Activated T-helper 2 cell treated with anti-CD3 and anti-CD28 coated beads, Interferon-gamma antibody, Interleukin-2, Interleukin-4, amounts not matched to agents 10 μg/mL and 5 μg/mL and 100 μg/mL, durations not matched to agents 14 hours and 24 hours and 36 hours (primary cell): ENCODE results near the gene METTL27. TPM values are rescaled to one million over a fixed set of nuclear protein-coding genes. Genes with fewer than 3 reads are reported as not detected.

Experiments used
- DNase-seq: peaks from one replicate; pipeline ENCODE4 v3.0.0; 2021; ENCODE audit warnings: low spot score
- H3K27ac Mint-ChIP-seq: one replicate; pipeline ENCODE4 v1.8.0; 2021; ENCODE audit warnings: mixed read lengths
- H3K27me3 Mint-ChIP-seq: one replicate; pipeline ENCODE4 v1.8.0; 2021; ENCODE audit warnings: low read depth, mixed read lengths
- H3K36me3 Mint-ChIP-seq: one replicate; pipeline ENCODE4 v1.8.0; 2021; ENCODE audit warnings: low read depth, mixed read lengths
- H3K4me1 Mint-ChIP-seq: one replicate; pipeline ENCODE4 v1.8.0; 2021; ENCODE audit warnings: low read depth, mixed read lengths
- H3K4me3 Mint-ChIP-seq: one replicate; pipeline ENCODE4 v1.8.0; 2021; ENCODE audit warnings: low read depth, mild to moderate bottlenecking, moderate library complexity, mixed read lengths
- H3K9me3 Mint-ChIP-seq: one replicate; pipeline ENCODE4 v1.8.0; 2021; ENCODE audit warnings: mixed read lengths
- intact Hi-C: fragments of 100-400 bp; cut with micrococcal nuclease; formaldehyde crosslinking; loops from one replicate; pipeline ENCODE4 v1.15.1; 2023
- total RNA-seq: library from RNA; stranded (reverse); gene quantifications from 2 replicates; pipeline ENCODE4 v1.2.3, GENCODE V29; 2022

Gene METTL27
- total RNA-seq, 1 donor from 2014 or later, result 0.94 TPM

GRCh38 chr7:73879977-73880681 is 37.8 kb upstream of the METTL27 start:
- no peak overlapping the region for H3K4me3 Mint-ChIP-seq
- intact Hi-C loops, result no loop called here
- DNase-seq, result no peak
- H3K36me3 Mint-ChIP-seq, result no peaks in the 10 kb centered on the region
- no peak overlapping the region for H3K27ac Mint-ChIP-seq
- H3K27me3 Mint-ChIP-seq, result no peaks in the 10 kb centered on the region
- H3K9me3 Mint-ChIP-seq, result no peaks in the 10 kb centered on the region
- no peaks in the 10 kb centered on the region for H3K4me1 Mint-ChIP-seq

- Mint-ChIP-seq H3K4me1 (no peaks in the 10 kb centered on the region), H3K36me3 (no peaks in the 10 kb centered on the region), H3K27me3 (no peaks in the 10 kb centered on the region), H3K9me3 (no peaks in the 10 kb centered on the region), H3K27ac (no peak overlapping the region), H3K4me3 (no peak overlapping the region)
- no peak for DNase-seq
- intact Hi-C loops, result no loop called here
Measured at GRCh38 chr7:73876973-73877372, 34.7 kb upstream of the METTL27 start.

- no peaks in the 10 kb centered on the region for H3K9me3 Mint-ChIP-seq
- H3K4me1 Mint-ChIP-seq, result no peaks in the 10 kb centered on the region
- no peak overlapping the region for H3K27ac Mint-ChIP-seq
- H3K27me3 Mint-ChIP-seq, result no peaks in the 10 kb centered on the region
- H3K36me3 Mint-ChIP-seq, result no peaks in the 10 kb centered on the region
- H3K4me3 Mint-ChIP-seq, result no peak overlapping the region
- intact Hi-C loops, result no loop called here
- DNase-seq, result no peak
Measured at GRCh38 chr7:73876361-73876760, 34.0 kb upstream of the METTL27 start.

GRCh38 chr7:73872056-73872908 is 30.0 kb upstream of the METTL27 start:
- H3K27ac Mint-ChIP-seq, result no peak overlapping the region
- no peaks in the 10 kb centered on the region for H3K36me3 Mint-ChIP-seq
- intact Hi-C loops, result no loop called here
- H3K4me3 Mint-ChIP-seq, result no peak overlapping the region
- H3K9me3 Mint-ChIP-seq, result no peaks in the 10 kb centered on the region
- no peaks in the 10 kb centered on the region for H3K4me1 Mint-ChIP-seq
- H3K27me3 Mint-ChIP-seq, result no peaks in the 10 kb centered on the region
- DNase-seq, result no peak

DNA sequence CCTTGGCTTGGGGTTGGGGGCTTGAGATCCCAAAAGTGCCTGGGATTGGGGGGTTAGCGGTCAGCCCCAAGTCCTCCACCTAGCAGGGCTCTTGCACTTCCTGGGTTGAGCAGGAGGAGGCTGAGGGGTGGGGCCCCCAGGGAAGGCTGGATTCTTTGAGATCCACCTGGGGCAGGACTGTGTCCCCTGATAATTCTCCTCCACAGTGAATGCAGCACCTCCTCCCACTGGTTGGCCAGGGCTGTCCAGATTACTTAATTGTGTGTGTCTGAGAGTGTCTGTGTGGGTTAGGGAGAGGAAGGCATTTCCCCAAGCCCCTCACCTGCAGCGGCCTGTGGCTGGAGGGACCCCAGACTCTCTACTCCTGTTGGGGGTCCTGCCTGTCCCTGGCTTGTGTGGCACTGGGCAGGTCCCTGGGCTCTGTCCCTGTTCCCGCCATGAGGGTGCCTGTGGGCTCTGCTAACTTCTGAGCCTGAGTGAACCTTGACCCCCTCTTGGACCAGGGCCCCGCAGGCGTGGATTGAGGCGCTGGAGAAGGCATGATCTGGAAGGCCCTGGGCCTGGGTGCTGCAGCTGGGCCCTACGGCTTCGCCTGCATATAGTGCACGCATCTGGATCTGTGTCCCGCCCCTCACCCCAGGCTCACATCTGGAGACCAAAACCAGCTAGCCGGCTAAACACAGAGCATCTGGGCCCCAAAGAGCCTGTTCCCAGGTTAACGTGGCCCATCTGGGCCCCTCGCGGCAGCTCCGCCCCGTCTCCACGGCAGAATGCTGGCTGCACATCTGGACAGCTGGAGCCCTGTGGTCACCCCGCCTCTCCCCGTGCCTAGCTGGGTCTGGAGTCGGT is 29.1 kb upstream of the METTL27 start:
- H3K4me1 Mint-ChIP-seq, result no peaks in the 10 kb centered on the region
- no peak for DNase-seq
- H3K36me3 Mint-ChIP-seq, result no peaks in the 10 kb centered on the region
- no peaks in the 10 kb centered on the region for H3K9me3 Mint-ChIP-seq
- no peak overlapping the region for H3K4me3 Mint-ChIP-seq
- intact Hi-C loops, result no loop called here
- H3K27ac Mint-ChIP-seq, result no peak overlapping the region
- no peaks in the 10 kb centered on the region for H3K27me3 Mint-ChIP-seq

- Mint-ChIP-seq H3K4me1 (no peaks in the 10 kb centered on the region), H3K27ac (no peak overlapping the region), H3K27me3 (no peaks in the 10 kb centered on the region), H3K9me3 (no peaks in the 10 kb centered on the region), H3K4me3 (no peak overlapping the region), H3K36me3 (no peaks in the 10 kb centered on the region)
- no peak for DNase-seq
- intact Hi-C loops, result no loop called here
Measured at GRCh38 chr7:73870041-73870492, 27.8 kb upstream of the METTL27 start.

DNA sequence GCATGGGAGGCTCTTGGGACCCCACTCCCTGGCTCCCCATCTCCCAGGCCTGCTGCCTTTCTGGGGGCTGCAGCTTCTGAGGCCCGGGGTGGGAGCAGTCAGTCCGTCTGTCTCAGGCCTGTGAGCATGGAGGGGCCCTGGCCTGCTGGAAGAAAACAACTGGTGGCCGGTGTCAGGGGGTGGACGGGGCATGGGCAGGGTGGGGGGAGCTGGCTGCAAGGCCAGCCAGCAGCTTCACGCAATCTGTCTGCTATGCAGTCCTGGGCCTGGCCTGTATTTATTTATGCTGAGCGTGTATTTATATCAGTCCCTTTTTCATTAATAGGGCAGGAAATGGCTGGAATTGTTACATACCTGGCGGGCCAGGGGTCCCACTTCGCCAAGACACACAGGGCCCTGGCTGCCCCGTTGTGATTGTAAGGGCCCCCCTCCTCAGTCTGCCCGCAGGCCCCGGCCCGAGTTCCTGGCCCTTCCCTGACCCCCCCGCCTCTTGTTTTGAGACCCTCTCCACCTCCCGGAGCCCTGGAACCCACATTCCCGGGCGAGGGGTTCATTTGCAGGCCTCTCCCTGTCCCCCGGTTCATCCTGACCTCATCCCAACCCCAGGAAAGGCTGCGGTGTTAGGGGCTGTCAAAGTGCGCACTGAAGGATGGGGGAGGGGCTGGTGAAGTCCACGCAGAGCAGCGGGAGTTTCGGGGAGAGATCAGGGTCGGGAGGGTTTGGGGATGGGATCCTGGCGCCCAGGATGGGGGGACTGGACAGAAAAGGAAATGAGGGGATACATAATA is 26.9 kb upstream of the METTL27 start:
- intact Hi-C loops, result loop anchor here (10.0 kb wide), 1 partner anchor 156 kb away; the partner anchor contains the start of gene ELN
- H3K27me3 Mint-ChIP-seq, result no peaks in the 10 kb centered on the region
- H3K27ac Mint-ChIP-seq, result no peak overlapping the region
- no peaks in the 10 kb centered on the region for H3K9me3 Mint-ChIP-seq
- H3K4me3 Mint-ChIP-seq, result no peak overlapping the region
- no peak for DNase-seq
- H3K36me3 Mint-ChIP-seq, result no peaks in the 10 kb centered on the region
- no peaks in the 10 kb centered on the region for H3K4me1 Mint-ChIP-seq

GRCh38 chr7:73866446-73866767 is 24.1 kb upstream of the METTL27 start:
- Mint-ChIP-seq H3K4me3 (no peak overlapping the region), H3K36me3 (no peaks in the 10 kb centered on the region), H3K27ac (no peak overlapping the region), H3K9me3 (no peaks in the 10 kb centered on the region), H3K4me1 (no peaks in the 10 kb centered on the region), H3K27me3 (no peaks in the 10 kb centered on the region)
- intact Hi-C loops, result loop anchor here (10.0 kb wide), 1 partner anchor 158 kb away; the partner anchor contains the start of gene ELN
- no peak for DNase-seq

DNA sequence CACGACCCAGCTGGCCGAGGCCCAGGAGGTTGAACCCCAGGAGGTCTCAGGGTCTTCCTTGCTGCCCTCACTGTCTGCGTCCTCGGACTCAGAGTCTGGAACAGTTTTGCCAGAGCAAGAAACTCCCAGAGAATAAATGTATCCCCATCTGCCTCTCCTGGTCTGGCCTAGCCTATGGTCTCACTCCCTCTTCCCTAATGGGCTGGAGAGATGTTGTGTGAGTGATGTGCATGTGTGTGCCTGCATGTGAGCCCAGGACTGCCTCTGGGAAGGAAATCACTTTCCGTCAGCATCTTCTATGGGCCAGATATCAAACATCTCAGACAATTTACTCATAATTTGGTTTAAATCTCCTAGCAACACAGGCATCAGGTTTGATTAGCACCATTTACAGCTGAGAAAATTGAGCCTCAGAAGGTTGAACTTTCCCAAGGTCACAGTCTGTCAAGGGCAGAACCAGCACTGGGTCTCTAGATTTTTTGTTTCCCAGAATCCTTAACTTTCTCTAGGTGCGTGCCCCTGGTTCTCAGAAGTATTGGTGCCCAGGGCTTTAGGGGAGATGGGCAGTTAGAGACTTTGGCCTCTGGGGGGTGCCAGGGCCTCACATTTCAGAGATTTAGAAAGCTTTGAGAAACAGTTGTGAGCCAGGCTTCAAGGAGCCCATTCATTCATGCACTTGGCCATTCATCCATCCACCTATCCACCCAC is 23.6 kb upstream of the METTL27 start:
- DNase-seq, result no peak

GRCh38 chr7:73864981-73865711 is 22.8 kb upstream of the METTL27 start:
- no peaks in the 10 kb centered on the region for H3K4me1 Mint-ChIP-seq
- no peaks in the 10 kb centered on the region for H3K9me3 Mint-ChIP-seq
- intact Hi-C loops, result loop anchor here (10.0 kb wide), 1 partner anchor 160 kb away; the partner anchor contains the start of gene ELN
- no peaks in the 10 kb centered on the region for H3K27me3 Mint-ChIP-seq
- no peak overlapping the region for H3K4me3 Mint-ChIP-seq
- H3K36me3 Mint-ChIP-seq, result no peaks in the 10 kb centered on the region
- no peak for DNase-seq
- H3K27ac Mint-ChIP-seq, result no peak overlapping the region

More for the DNA sequence above, 23.6 kb upstream of the METTL27 start:
- no peak overlapping the region for H3K4me3 Mint-ChIP-seq
- H3K27ac Mint-ChIP-seq, result no peak overlapping the region
- intact Hi-C loops, result loop anchor here (10.0 kb wide), 1 partner anchor 159 kb away; the partner anchor contains the start of gene ELN
- no peaks in the 10 kb centered on the region for H3K4me1 Mint-ChIP-seq
- H3K9me3 Mint-ChIP-seq, result no peaks in the 10 kb centered on the region
- no peaks in the 10 kb centered on the region for H3K36me3 Mint-ChIP-seq
- H3K27me3 Mint-ChIP-seq, result no peaks in the 10 kb centered on the region

- intact Hi-C loops, result loop anchor here (10.0 kb wide), 1 partner anchor 163 kb away; the partner anchor contains the start of gene ELN
- Mint-ChIP-seq H3K36me3 (no peaks in the 10 kb centered on the region), H3K27me3 (peaks cover 16% of the 10 kb centered on the region), H3K4me3 (no peak overlapping the region), H3K4me1 (no peaks in the 10 kb centered on the region), H3K9me3 (no peaks in the 10 kb centered on the region), H3K27ac (no peak overlapping the region)
- no peak for DNase-seq
Measured at GRCh38 chr7:73861305-73861704, 19.0 kb upstream of the METTL27 start.
